ENCODE measurements around the gene HLA-DPA1.

GRCh38 chr6:33072508-33073100, 845 bp downstream of the HLA-DPA1 start:
- TF ChIP-seq, protein P1, sequence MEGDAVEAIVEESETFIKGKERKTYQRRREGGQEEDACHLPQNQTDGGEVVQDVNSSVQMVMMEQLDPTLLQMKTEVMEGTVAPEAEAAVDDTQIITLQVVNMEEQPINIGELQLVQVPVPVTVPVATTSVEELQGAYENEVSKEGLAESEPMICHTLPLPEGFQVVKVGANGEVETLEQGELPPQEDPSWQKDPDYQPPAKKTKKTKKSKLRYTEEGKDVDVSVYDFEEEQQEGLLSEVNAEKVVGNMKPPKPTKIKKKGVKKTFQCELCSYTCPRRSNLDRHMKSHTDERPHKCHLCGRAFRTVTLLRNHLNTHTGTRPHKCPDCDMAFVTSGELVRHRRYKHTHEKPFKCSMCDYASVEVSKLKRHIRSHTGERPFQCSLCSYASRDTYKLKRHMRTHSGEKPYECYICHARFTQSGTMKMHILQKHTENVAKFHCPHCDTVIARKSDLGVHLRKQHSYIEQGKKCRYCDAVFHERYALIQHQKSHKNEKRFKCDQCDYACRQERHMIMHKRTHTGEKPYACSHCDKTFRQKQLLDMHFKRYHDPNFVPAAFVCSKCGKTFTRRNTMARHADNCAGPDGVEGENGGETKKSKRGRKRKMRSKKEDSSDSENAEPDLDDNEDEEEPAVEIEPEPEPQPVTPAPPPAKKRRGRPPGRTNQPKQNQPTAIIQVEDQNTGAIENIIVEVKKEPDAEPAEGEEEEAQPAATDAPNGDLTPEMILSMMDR (IDR thresholded peaks at IDR 0.05): no peak
- TF ChIP-seq POLR2A (IDR thresholded peaks at IDR 0.05): no peak
